Kidney epithelial cell (primary cell): ENCODE data around the gene E2F6. TPM values are rescaled to one million over a fixed set of nuclear protein-coding genes. Genes with fewer than 3 reads are reported as not detected.

Experiments used
- DNase-seq: peaks from one replicate; pipeline ENCODE4 v3.0.0-alpha.2; 2010; ENCODE audit warnings: low read depth
- H3K27me3 ChIP-seq: 2 replicates; pipeline ENCODE4 v1.6.0; 2011; ENCODE audit warnings: low read length; ENCODE audit not compliant: control insufficient read depth, insufficient read depth
- H3K36me3 ChIP-seq: 2 replicates; pipeline ENCODE4 v1.5.1; 2011; ENCODE audit warnings: low read length; ENCODE audit not compliant: control insufficient read depth, insufficient read depth
- H3K4me3 ChIP-seq: 2 replicates; pipeline ENCODE4 v1.5.1; 2011; ENCODE audit warnings: low read depth, mild to moderate bottlenecking, control low read depth, low read length
- CTCF ChIP-seq: IDR thresholded peaks from 2 replicates; pipeline ENCODE4 v1.5.1; 2011; ENCODE audit warnings: mild to moderate bottlenecking, moderate library complexity, low read length, control low read depth, inconsistent platforms; ENCODE audit not compliant: insufficient read depth, poor library complexity, severe bottlenecking
- total RNA-seq: library from RNA; depleted of rRNA; stranded (reverse); fragments of >200 nt; gene quantifications from 2 replicates; pipeline ENCODE4 v1.2.3, GENCODE V29; 2015

The E2F6 gene
- total RNA-seq, 1 donor from 2014 or later: 15.0 TPM

GRCh38 chr2:11492244-11492643 is 26.3 kb upstream of the E2F6 start:
- Histone ChIP-seq H3K4me3 (no peak overlapping the region), H3K27me3 (peaks cover 4% of the 10 kb centered on the region), H3K36me3 (no peaks in the 10 kb centered on the region)
- DNase-seq: no peak
- TF ChIP-seq CTCF: no peak

DNA sequence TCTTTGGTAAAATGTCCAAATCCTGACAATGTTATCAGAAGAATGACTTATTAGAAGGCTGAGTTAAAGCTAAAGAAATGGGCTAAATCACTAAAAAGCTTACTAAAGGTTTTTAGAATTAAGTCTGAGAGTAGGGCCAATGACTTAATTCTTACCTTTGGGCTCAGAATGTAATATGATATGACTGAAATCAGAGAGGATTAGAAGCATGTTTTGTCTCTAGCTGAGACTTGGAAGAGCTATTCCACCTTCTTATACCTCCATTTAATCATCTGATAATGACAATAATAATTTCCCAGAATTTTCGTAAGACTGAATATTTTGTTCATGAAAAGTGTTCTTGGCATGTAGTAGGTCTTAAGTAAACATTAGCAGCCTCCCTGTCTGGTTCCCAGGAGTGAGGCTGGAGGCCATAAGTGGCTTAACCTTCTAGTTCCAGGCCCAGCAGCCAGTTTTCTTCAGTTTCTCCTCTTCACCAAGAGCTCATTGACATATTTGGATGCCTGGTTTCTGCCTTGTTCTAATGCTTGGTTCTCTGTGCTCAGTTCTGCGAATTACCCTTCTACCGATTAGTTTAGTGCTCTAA is 25.5 kb upstream of the E2F6 start:
- no peaks in the 10 kb centered on the region for H3K36me3 ChIP-seq
- no peak for TF ChIP-seq CTCF
- no peak overlapping the region for H3K4me3 ChIP-seq
- H3K27me3 ChIP-seq: peaks cover 4% of the 10 kb centered on the region
- DNase-seq: no peak

GRCh38 chr2:11490194-11490593 is 24.2 kb upstream of the E2F6 start:
- TF ChIP-seq CTCF: no peak
- Histone ChIP-seq H3K27me3 (peaks cover 8% of the 10 kb centered on the region), H3K36me3 (no peaks in the 10 kb centered on the region), H3K4me3 (no peak overlapping the region)
- DNase-seq: no peak

DNA sequence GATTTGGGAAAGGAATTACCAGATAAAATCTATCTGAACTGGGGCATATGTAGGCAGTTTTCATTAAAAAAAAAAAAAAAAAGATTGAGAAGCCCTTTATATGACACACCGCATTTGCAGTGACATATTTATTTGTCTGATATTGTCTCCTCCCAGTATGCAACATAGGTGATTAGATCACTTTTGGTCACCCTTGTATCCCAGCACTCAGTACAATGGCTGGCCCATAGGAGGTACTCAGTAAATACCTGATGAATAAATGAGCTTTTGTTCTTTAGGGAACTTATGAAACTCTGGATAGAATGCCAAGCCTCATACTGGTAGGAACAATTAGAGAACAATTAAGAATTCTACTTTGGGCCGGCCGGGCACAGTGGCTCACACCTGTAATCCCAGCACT is 22.8 kb upstream of the E2F6 start:
- Histone ChIP-seq H3K4me3 (no peak overlapping the region), H3K27me3 (peaks cover 15% of the 10 kb centered on the region), H3K36me3 (no peaks in the 10 kb centered on the region)
- TF ChIP-seq CTCF: no peak
- no peak for DNase-seq

DNA sequence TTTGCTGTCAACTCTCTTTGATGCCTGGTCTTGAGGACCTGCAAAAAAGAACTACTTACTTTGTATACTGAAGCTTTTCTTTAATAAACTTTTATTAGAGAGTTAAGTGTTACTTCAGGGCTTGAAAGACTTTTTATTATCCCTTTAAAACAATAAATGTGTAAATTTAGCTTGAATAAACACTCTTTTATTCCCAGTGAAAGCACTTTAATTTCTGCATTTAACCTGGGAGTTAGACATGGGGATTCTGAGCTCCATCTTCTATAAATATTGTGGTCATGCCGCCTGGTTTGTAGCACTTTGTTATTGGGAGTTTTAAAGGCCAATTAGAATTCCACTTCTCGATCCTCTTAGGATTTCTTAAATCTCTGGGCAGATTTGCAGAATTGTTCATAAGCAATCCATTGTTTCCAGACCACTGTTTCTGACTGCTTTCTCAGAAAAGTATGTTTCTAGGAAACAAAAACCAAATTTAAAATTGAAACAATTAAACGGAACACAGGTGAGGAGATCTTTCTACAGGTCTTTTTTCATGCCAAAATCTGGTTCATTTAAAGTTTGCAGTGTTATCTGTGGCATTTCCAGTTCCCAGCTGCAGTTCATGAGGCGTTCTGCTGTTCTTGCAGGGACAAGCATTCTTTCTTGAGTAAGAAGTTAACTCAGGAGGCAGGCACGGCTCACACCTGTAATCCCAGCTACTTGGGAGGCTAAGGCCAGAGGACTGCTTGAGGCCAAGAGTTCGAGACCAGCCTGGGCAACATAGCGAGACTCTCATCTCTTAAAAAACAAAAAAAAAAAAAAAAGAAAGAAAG is 18.1 kb upstream of the E2F6 start:
- Histone ChIP-seq H3K36me3 (no peaks in the 10 kb centered on the region), H3K27me3 (peaks cover 48% of the 10 kb centered on the region), H3K4me3 (no peak overlapping the region)
- no peak for TF ChIP-seq CTCF
- DNase-seq: no peak
